Stimulated activated CD8-positive, alpha-beta memory T cell treated with anti-CD3 and anti-CD28 coated beads, Interleukin-4, amount 100 ng/mL, for 48 hours (primary cell): ENCODE data around the gene ABCC11.
"Not testable (repeated sequence)": the region's sequence is repeated elsewhere in the genome, so short reads cannot be mapped to it uniquely, and the experiment has no call there.

Source experiments
- DNase-seq: peaks from one replicate; pipeline ENCODE4 v3.0.0-alpha.2; 2020

Gene ABCC11

DNA sequence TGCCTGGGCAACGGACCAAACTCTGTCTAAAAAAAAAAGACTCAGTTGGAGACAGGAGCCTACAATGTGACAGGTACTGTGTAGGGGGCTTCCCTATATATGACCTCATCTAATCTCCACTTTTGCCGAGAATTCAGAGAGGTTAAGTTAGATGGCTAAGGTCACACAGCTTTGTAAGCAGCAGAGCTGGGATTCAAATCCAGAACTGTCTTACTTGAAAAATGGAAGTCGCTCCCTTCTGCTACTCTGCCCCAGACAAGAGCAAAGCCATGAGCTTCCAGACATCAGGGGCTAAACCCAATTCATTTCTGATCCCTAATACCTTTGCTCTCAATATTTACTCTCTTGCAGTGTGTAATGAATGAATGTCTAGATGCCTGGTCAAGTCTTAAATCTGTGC, 50.0 kb downstream of the ABCC11 start:
- no peak for DNase-seq

GRCh38 chr16:48194828-48195556, 52.3 kb downstream of the ABCC11 start:
- no peak for DNase-seq

DNA sequence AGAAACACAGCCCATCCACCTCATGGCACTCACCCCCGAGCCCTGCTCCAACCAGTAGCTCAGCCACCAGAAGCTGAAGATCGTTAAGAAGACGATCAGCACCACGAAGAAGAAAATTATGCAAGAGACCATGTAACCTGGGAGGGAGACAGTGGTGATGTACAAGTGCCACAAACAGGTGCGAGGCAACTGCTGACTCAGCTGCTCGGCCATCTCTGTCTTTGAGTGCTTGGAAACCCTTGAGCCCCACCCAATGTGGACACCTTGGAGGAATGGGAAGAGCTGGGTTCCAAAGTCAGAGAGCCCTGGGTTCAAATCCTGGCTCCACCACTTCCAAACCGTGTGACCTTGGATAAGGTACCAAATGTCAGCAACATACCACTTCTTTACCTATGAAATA, 53.5 kb downstream of the ABCC11 start:
- no peak for DNase-seq

DNA sequence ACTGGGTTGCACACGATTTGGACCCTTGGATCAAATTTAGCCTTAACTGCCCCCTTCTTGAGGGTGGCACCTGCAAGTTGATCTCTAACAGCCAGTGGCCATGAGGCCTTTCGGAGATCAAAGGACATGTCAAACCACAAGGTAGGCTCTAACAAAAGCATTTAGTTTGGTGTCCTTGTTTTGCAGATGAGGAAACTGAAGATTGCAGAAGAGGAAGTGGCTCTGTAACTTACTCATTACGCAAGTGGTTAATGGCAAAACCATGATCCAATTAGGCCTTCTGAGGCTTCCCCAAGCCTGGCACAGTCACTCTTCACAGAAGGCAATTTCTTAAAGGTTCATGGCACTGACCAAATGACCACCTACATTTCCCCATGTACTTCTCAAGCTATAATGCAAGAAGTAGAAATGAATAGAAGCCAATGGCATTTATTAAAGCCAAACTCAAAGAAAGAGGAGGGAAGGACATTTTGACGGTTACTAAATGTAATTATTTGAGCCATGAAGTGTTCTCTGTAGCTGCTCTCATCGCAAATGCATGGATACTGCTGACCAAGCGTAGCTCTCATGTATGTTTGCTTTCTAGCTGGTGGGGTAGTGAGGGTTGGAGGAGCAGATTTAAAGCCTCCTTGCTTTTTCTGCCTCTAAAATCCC, 58.8 kb downstream of the ABCC11 start:
- no peak for DNase-seq

GRCh38 chr16:48187779-48188178, 59.6 kb downstream of the ABCC11 start:
- no peak for DNase-seq

- DNase-seq: no peak
Measured at GRCh38 chr16:48184681-48185080, 62.7 kb downstream of the ABCC11 start.

DNA sequence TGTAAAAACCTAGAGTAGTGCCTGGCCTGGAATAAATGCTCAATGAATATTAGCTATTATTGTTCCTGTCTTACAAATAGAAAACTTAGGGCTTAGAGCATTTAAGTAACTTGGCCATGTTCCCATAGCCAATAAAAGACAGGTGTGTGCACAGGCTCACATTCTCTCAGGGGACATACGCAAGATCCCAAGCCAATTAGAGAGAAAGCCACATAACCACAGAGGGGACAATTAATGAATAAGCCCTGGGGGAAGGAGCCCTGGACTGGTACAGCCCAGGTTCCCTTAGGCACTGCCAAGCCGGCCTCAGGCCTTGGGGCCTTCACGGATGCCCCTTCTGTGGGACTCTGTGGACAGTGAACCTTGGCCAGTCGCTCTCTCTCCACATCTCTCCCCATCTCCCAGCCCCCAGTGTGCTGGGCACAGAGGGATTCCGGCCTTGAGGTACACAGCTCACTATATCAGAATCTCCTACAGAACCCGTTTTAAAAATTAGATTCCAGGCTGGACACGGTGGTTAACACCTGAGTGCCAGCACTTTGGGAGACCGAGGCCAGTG, 64.3 kb downstream of the ABCC11 start:
- DNase-seq: no peak

GRCh38 chr16:48181746-48182520, 65.4 kb downstream of the ABCC11 start:
- not testable (repeated sequence) for DNase-seq

DNA sequence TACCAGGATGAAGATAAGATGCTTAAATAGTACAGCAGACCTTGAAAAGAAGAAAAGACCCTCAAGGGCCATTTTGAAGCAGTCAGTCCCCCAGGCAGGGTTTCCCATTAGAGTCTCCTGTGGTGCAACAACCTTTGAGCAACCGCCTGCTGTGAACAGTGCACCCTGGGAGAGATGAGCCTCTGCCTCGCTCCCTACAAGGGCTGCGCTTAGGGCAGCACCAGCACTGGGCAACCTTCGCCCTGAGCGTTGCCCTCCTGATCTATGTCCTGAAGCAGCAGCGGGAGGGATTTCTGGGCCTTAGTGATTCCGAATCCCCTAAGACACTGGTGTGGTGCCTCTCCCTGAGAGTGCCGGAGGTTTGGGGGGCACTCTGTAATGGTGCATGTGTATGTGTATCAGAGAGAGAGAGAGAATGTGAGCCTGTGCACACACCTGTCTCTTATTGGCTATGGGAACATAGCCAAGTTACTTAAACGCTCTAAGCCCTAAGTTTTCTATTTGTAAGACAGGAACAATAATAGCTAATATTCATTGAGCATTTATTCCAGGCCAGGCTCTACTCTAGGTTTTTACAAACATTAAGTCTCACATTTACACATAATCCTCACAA, 66.4 kb downstream of the ABCC11 start:
- DNase-seq: no peak

- DNase-seq: no peak
Measured at GRCh38 chr16:48176635-48177408, 70.5 kb downstream of the ABCC11 start.

DNA sequence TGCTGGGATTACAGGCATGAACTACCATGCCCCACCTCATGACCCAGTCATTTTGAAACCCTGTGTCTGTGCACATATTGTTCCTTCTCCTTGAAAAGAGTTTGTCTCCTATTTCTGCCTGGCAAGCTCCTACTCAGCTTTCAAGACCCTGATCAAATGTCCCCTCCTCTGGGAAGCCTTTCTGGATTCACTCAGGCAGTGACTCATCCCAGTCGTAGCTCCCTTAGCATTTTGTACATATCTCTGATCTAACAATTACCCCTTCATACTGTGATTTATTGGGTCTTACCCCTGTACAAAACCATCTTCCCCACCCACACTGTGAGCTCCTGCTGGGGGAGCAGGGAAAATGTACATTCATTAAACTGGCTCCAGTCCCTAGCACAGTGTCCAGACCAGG, 73.5 kb downstream of the ABCC11 start:
- DNase-seq: no peak

GRCh38 chr16:48172682-48173081, 74.7 kb downstream of the ABCC11 start:
- DNase-seq: no peak

DNA sequence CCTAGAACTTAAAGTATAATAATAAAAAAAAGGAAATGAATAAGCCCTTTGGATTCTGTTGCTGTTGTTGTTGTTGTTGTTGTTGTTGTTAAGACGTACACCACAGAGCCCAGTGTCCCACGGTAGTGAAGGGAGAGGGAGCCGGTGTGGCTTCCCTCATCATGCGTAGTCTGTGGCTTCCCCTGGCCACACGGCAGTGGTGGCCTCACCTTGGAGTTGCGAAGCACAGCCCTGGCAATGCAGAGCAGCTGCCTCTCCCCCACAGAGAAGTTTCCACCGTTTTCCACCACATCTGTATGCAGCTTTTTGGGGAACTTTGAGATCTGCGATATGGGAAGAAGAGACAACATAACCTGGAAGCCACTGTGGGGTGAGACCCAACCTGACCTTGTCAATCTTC, 77.4 kb downstream of the ABCC11 start:
- DNase-seq: no peak

DNA sequence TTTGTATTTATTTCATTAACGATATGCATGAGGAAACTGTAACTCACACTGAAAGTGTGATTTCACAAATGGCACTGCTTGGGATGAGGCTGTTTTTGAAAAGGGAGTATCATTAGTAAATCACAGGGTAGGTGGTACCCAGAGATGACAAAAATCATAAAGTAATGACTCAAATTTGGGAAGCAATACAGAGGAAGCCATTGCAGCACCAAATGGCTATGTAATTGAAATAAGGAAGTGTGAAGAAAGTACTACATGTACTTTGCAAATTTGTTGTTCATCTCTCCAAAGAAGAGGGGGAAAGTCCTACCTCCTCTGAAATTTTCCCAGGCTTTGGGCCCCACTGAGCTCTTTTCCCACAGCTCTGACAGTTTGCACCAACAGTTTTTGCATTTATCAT, 79.3 kb downstream of the ABCC11 start:
- DNase-seq: no peak

GRCh38 chr16:48166617-48167016, 80.7 kb downstream of the ABCC11 start:
- DNase-seq: not testable (repeated sequence)

- DNase-seq: no peak
Measured at GRCh38 chr16:48165961-48166578, 81.3 kb downstream of the ABCC11 start.

GRCh38 chr16:48164907-48165715, 82.2 kb downstream of the ABCC11 start:
- peak; percentile 84 for DNase-seq

GRCh38 chr16:48162839-48163410, 84.4 kb downstream of the ABCC11 start:
- DNase-seq: no peak

DNA sequence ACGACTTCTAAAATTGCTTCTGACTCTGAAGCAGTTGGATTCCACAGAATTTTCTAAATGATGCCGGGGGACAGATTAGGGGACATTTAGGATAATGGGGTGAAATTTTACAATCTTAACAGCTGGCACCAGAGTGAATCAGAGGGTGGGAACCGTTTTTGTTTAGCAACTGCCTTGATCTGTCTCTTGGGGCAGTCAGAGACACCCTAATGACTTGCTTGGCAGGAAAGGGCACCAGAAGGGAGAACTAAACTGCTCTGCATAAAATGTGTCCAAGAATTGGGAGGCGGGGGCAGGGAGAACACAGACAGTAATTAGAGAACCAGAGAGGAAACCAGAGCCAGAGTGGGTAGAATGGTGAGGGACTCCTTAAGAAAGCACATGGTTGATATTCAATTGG, 85.4 kb downstream of the ABCC11 start:
- DNase-seq: no peak

DNA sequence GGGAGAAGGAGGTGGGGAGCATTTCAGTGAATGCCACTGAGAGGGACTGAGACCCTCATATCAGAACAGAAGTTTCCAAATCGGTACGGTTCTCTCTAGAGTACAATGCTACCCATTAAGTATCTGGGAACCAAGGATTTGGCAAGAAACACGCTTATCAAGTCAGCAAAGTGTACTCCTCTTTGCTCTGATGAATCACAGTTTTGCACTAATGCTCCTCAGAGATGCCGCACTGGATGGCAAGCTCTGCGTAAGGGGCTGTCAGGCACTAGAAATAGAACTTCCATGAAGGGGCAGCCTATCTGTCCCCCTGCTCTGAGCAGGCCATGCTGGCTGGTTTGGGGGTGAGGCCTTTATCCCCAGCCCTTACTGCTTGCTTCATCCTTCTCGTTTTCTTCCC, 86.8 kb downstream of the ABCC11 start:
- no peak for DNase-seq

DNA sequence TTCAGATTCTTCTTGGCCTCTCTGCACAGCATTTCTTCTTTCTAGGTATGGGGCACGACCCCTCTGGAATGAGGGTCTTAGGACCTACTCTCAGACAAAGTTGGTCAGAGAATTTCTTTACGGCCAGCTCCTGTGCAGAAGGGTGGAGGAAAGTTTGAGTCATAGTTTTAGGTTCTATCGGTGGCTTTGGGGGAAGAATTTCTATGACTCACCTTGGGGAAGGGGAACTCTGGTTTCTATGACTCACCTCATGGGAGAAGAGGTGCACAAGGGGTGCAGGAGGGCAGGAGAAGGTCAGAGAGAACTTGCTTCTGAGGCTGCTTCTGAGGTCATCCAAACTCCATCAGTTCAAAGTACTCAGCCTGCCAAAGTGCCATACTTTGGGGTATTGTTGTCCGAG, 89.0 kb downstream of the ABCC11 start:
- DNase-seq: peak; percentile 57
